ENCODE data around the gene TEX51.

DNA sequence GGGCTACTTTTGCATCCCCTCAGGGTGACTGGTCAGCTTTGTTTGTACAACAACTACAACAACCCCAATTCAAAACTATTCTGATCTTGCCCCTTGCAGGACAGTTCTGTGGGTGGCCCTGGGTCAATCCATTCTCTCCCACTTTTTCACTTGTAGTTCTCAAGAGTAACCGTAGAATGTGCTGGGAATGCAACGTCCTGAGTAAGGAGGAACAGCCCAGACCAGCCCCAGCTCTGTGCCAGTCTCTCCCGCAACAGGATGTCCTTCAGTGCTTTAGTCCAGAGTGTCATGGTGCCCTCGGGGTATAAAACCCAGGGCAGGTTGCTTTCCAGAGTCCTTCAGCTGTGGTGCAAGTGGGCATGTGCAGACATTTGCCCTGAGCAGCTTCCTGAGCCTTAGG is 22.1 kb upstream of the TEX51 start:
- TF ChIP-seq, protein P1, sequence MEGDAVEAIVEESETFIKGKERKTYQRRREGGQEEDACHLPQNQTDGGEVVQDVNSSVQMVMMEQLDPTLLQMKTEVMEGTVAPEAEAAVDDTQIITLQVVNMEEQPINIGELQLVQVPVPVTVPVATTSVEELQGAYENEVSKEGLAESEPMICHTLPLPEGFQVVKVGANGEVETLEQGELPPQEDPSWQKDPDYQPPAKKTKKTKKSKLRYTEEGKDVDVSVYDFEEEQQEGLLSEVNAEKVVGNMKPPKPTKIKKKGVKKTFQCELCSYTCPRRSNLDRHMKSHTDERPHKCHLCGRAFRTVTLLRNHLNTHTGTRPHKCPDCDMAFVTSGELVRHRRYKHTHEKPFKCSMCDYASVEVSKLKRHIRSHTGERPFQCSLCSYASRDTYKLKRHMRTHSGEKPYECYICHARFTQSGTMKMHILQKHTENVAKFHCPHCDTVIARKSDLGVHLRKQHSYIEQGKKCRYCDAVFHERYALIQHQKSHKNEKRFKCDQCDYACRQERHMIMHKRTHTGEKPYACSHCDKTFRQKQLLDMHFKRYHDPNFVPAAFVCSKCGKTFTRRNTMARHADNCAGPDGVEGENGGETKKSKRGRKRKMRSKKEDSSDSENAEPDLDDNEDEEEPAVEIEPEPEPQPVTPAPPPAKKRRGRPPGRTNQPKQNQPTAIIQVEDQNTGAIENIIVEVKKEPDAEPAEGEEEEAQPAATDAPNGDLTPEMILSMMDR (IDR thresholded peaks at IDR 0.05), result no peak
- TF ChIP-seq RCOR1 (IDR thresholded peaks at IDR 0.05; ENCODE audit: low read length), result no peak

Measured in SK-N-SH (cell line).